CD4-positive, alpha-beta T cell (primary cell): Measurements from ENCODE around the gene TSSK6. TPM values are rescaled to one million over a fixed set of nuclear protein-coding genes. Genes with fewer than 3 reads are reported as not detected.
A peak's percentile ranks its signal among the peaks of the same experiment; 100 is the strongest.

ENCODE experiments used
- ATAC-seq: fragments of 200-7000 bp; cut with Tn5 transposase; one replicate; pipeline ENCODE4 v1.10.0; 2022; ENCODE audit warnings: mild to moderate bottlenecking; ENCODE audit not compliant: poor library complexity
- CTCF ChIA-PET: fragments of 350-600 bp; sonication (Branson Sonifier 250); formaldehyde crosslinking; loops from one replicate; lab custom pipeline; 2021; ENCODE audit warnings: antibody characterized with exemption, inconsistent platforms; lab: Charles Lee
- POLR2A ChIA-PET: fragments of 350-600 bp; sonication (Branson Sonifier 250); formaldehyde crosslinking; loops from one replicate; lab custom pipeline; 2021; ENCODE audit warnings: antibody characterized with exemption, inconsistent platforms; lab: Charles Lee
- DNase-seq, 14 experiments: peaks; one replicate each; pipeline ENCODE4 v3.0.0-alpha.2; 2013 to 2020; ENCODE audit warnings: mixed read lengths in 2 of 14
- H3K27ac ChIP-seq, 2 donors: one replicate each; pipeline versions ENCODE4 v1.5.1 to v1.7.0; 2013; ENCODE audit warnings: low read length in 2 of 2, low read depth in 1 of 2, mild to moderate bottlenecking in 1 of 2
- H3K27me3 ChIP-seq, 2 experiments: 1 replicate in 1 of 2; 2 replicates in 1 of 2; pipeline versions ENCODE4 v1.6.1 to v1.7.0; 2013; ENCODE audit warnings: low read length in 2 of 2, control low read depth in 1 of 2, mild to moderate bottlenecking in 1 of 2, moderate library complexity in 1 of 2; ENCODE audit not compliant: insufficient read depth in 2 of 2, control insufficient read depth in 1 of 2
- H3K36me3 ChIP-seq: one replicate; pipeline ENCODE4 v1.6.1; 2013; ENCODE audit warnings: low read length, control low read depth; ENCODE audit not compliant: insufficient read depth
- H3K4me1 ChIP-seq: one replicate; pipeline ENCODE4 v1.6.1; 2013; ENCODE audit warnings: low read length, control low read depth; ENCODE audit not compliant: insufficient read depth
- H3K4me3 ChIP-seq: one replicate; pipeline ENCODE4 v1.5.1; 2013; ENCODE audit warnings: mild to moderate bottlenecking, low read length, moderate library complexity
- H3K9me3 ChIP-seq, 2 experiments: 1 replicate in 1 of 2; 2 replicates in 1 of 2; pipeline versions ENCODE4 v1.6.1 to v1.7.0; 2013; ENCODE audit warnings: low read length in 2 of 2, mild to moderate bottlenecking in 2 of 2, control low read depth in 1 of 2, moderate library complexity in 1 of 2; ENCODE audit not compliant: control insufficient read depth in 1 of 2, insufficient read depth in 1 of 2
- H3K27ac Mint-ChIP-seq: one replicate; pipeline ENCODE4 v1.8.0; 2020; ENCODE audit warnings: mixed read lengths
- H3K27me3 Mint-ChIP-seq: one replicate; pipeline ENCODE4 v1.8.0; 2021; ENCODE audit warnings: mixed read lengths
- H3K36me3 Mint-ChIP-seq: one replicate; pipeline ENCODE4 v1.8.0; 2021; ENCODE audit warnings: low read depth, mixed read lengths
- H3K4me1 Mint-ChIP-seq: one replicate; pipeline ENCODE4 v1.8.0; 2021; ENCODE audit warnings: low read depth, mixed read lengths
- H3K4me3 Mint-ChIP-seq: one replicate; pipeline ENCODE4 v1.8.0; 2020; ENCODE audit warnings: mild to moderate bottlenecking, mixed read lengths
- H3K9me3 Mint-ChIP-seq: one replicate; pipeline ENCODE4 v1.8.0; 2020; ENCODE audit warnings: mixed read lengths
- intact Hi-C, 2 experiments: fragments of 100-400 bp; cut with DNase I in 1 of 2; cut with micrococcal nuclease in 1 of 2; formaldehyde crosslinking; loops; one replicate each; pipeline versions ENCODE4 v1.15.1 to v1.9.0; 2023 to 2025; cut with DNase I, micrococcal nuclease
- total RNA-seq, 174 experiments: library from RNA in 2 of 174; stranded (reverse) in 2 of 174; gene quantifications; one replicate each; pipeline ENCODE4 v1.2.3 and lab custom pipeline; 2021 to 2026
- TF ChIP-seq, protein P1 (sequence below): fragments of 200-600 bp; IDR thresholded peaks from one replicate; pipeline ENCODE4 v1.8.0; 2022; ENCODE audit warnings: antibody characterized with exemption, mild to moderate bottlenecking

Gene TSSK6
- total RNA-seq, 2 experiments from 2014 or later = 3.4 to 5.5 TPM

DNA sequence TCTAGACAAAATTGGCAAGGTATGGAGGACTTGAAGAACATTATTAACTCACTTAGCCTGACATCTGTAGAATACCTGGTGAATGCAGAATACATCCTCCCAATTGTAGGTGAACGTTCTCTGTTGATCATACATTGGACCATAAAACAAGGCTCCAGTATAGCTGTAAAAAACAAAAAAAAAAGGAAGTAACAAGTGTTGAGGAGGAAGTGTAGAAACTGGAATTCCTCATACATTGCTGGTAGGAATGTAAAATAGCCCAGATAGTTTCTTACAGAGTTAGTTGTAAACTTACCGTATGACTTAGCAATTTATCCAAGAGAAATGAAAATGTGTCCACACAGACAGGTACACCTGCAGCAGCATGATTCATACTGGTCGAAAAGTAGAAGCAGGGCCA is 44.8 kb downstream of the TSSK6 start:
- no peak overlapping the region for H3K27ac ChIP-seq
- ChIA-PET CTCF (no interaction called here), POLR2A (interaction anchor here (1.4 kb wide), 1 partner anchor 10 kb away, joined by 3 read pairs; no protein-coding TSS in a partner anchor)
- Mint-ChIP-seq H3K4me1 (peaks cover 58% of the 10 kb centered on the region), H3K4me3 (no peak overlapping the region), H3K36me3 (peaks cover 77% of the 10 kb centered on the region), H3K9me3 (peaks cover 8% of the 10 kb centered on the region), H3K27ac (peak overlapping the region; percentile 23), H3K27me3 (no peaks in the 10 kb centered on the region)
- TF ChIP-seq, protein P1, sequence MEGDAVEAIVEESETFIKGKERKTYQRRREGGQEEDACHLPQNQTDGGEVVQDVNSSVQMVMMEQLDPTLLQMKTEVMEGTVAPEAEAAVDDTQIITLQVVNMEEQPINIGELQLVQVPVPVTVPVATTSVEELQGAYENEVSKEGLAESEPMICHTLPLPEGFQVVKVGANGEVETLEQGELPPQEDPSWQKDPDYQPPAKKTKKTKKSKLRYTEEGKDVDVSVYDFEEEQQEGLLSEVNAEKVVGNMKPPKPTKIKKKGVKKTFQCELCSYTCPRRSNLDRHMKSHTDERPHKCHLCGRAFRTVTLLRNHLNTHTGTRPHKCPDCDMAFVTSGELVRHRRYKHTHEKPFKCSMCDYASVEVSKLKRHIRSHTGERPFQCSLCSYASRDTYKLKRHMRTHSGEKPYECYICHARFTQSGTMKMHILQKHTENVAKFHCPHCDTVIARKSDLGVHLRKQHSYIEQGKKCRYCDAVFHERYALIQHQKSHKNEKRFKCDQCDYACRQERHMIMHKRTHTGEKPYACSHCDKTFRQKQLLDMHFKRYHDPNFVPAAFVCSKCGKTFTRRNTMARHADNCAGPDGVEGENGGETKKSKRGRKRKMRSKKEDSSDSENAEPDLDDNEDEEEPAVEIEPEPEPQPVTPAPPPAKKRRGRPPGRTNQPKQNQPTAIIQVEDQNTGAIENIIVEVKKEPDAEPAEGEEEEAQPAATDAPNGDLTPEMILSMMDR = no peak
- peaks cover 10 to 18% of the 10 kb centered on the region in 2 experiments for H3K9me3 ChIP-seq
- ATAC-seq (no peak), DNase-seq (no peak)
- intact Hi-C loops = no loop called here
- peaks cover 47% of the 10 kb centered on the region for H3K36me3 ChIP-seq
- no peak overlapping the region for H3K4me3 ChIP-seq
- H3K4me1 ChIP-seq = peaks cover 55% of the 10 kb centered on the region
- H3K27me3 ChIP-seq = no peaks in the 10 kb centered on the region

GRCh38 chr19:19468424-19469050 is 46.8 kb downstream of the TSSK6 start:
- POLR2A ChIA-PET = interaction anchor here (1.7 kb wide), 1 partner anchor 9 kb away, joined by 6 read pairs; no protein-coding TSS in a partner anchor
- Histone ChIP-seq H3K9me3 (peaks cover 10 to 18% of the 10 kb centered on the region in 2 experiments), H3K27ac (no peak overlapping the region), H3K4me1 (peaks cover 53% of the 10 kb centered on the region), H3K27me3 (no peaks in the 10 kb centered on the region), H3K36me3 (peaks cover 60% of the 10 kb centered on the region), H3K4me3 (no peak overlapping the region)
- H3K4me3 Mint-ChIP-seq = peak overlapping the region; percentile 8
- ATAC-seq (peak; percentile 62), DNase-seq (peak in 1 of 14 experiments; percentile 45)
- H3K27ac Mint-ChIP-seq = peak overlapping the region; percentile 50
- CTCF ChIA-PET = no interaction called here
- intact Hi-C loops = no loop called here
- peaks cover 53% of the 10 kb centered on the region for H3K4me1 Mint-ChIP-seq
- peaks cover 8% of the 10 kb centered on the region for H3K9me3 Mint-ChIP-seq
- peaks cover 78% of the 10 kb centered on the region for H3K36me3 Mint-ChIP-seq
- no peaks in the 10 kb centered on the region for H3K27me3 Mint-ChIP-seq
- TF ChIP-seq, protein P1 = no peak

DNA sequence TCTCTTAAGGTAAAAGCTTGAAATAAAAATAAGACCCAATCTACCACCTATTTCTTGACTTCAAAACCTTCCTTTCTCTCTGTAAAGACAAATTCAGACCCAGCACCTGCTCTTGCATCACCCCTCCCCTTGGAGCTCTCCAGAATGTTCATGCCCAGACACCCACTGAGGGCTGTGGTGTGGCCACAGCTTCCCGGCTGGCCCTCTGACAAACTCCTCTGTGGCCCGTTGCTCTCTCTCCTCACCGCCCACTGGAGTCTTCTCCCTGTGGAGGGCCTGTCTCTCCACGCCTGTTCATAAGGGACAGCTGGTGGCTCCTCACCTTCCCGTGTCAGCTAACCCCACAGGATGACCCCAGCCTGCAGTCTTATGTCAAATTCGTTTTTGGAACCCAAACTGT is 49.1 kb downstream of the TSSK6 start:
- Histone ChIP-seq H3K36me3 (peaks cover 54% of the 10 kb centered on the region), H3K4me1 (peaks cover 54% of the 10 kb centered on the region), H3K9me3 (peaks cover 10 to 18% of the 10 kb centered on the region in 2 experiments), H3K27me3 (no peaks in the 10 kb centered on the region), H3K27ac (no peak overlapping the region), H3K4me3 (no peak overlapping the region)
- no peaks in the 10 kb centered on the region for H3K27me3 Mint-ChIP-seq
- H3K9me3 Mint-ChIP-seq = peaks cover 8% of the 10 kb centered on the region
- peak overlapping the region; percentile 5 for H3K4me3 Mint-ChIP-seq
- H3K27ac Mint-ChIP-seq = peak overlapping the region; percentile 10
- DNase-seq = no peak
- intact Hi-C loops = no loop called here
- H3K36me3 Mint-ChIP-seq = peaks cover 66% of the 10 kb centered on the region
- POLR2A ChIA-PET = interaction anchor here (1.3 kb wide), 1 partner anchor 23 kb away, joined by 3 read pairs; no protein-coding TSS in a partner anchor
- ATAC-seq = no peak
- CTCF ChIA-PET = no interaction called here
- TF ChIP-seq, protein P1 = no peak
- peaks cover 52% of the 10 kb centered on the region for H3K4me1 Mint-ChIP-seq
